C4-2B (cell line): ENCODE results near the gene STH.

ENCODE experiments used
- H3K27ac ChIP-seq: fragments of 450-650 bp; 2 replicates; pipeline ENCODE4 v1.5.1; 2017
- ZFX ChIP-seq: fragments of 450-650 bp; IDR thresholded peaks from 2 replicates; pipeline ENCODE4 v1.6.1; 2017
- TF ChIP-seq, protein P1 (sequence below): fragments of 450-650 bp; conservative IDR thresholded peaks from 2 replicates; pipeline ENCODE4 v1.5.1; 2017; ENCODE audit warnings: mild to moderate bottlenecking

Gene STH

GRCh38 chr17:46027048-46027975, 28.3 kb downstream of the STH start:
- no peak for TF ChIP-seq ZFX
- TF ChIP-seq, protein P1, sequence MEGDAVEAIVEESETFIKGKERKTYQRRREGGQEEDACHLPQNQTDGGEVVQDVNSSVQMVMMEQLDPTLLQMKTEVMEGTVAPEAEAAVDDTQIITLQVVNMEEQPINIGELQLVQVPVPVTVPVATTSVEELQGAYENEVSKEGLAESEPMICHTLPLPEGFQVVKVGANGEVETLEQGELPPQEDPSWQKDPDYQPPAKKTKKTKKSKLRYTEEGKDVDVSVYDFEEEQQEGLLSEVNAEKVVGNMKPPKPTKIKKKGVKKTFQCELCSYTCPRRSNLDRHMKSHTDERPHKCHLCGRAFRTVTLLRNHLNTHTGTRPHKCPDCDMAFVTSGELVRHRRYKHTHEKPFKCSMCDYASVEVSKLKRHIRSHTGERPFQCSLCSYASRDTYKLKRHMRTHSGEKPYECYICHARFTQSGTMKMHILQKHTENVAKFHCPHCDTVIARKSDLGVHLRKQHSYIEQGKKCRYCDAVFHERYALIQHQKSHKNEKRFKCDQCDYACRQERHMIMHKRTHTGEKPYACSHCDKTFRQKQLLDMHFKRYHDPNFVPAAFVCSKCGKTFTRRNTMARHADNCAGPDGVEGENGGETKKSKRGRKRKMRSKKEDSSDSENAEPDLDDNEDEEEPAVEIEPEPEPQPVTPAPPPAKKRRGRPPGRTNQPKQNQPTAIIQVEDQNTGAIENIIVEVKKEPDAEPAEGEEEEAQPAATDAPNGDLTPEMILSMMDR = no peak
- H3K27ac ChIP-seq = no peak overlapping the region

DNA sequence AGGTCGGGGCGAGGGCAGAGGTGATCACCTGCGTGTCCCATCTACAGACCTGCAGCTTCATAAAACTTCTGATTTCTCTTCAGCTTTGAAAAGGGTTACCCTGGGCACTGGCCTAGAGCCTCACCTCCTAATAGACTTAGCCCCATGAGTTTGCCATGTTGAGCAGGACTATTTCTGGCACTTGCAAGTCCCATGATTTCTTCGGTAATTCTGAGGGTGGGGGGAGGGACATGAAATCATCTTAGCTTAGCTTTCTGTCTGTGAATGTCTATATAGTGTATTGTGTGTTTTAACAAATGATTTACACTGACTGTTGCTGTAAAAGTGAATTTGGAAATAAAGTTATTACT, 28.9 kb downstream of the STH start:
- no peak for TF ChIP-seq ZFX
- TF ChIP-seq, protein P1 = no peak
- H3K27ac ChIP-seq = no peak overlapping the region

- TF ChIP-seq, protein P1 = no peak
- TF ChIP-seq ZFX = no peak
- H3K27ac ChIP-seq = no peak overlapping the region
Observed at GRCh38 chr17:46028374-46028773, 29.3 kb downstream of the STH start.

- TF ChIP-seq ZFX = no peak
- TF ChIP-seq, protein P1 = no peak
- H3K27ac ChIP-seq = no peak overlapping the region
Observed at GRCh38 chr17:46028981-46029565, 30.0 kb downstream of the STH start.

DNA sequence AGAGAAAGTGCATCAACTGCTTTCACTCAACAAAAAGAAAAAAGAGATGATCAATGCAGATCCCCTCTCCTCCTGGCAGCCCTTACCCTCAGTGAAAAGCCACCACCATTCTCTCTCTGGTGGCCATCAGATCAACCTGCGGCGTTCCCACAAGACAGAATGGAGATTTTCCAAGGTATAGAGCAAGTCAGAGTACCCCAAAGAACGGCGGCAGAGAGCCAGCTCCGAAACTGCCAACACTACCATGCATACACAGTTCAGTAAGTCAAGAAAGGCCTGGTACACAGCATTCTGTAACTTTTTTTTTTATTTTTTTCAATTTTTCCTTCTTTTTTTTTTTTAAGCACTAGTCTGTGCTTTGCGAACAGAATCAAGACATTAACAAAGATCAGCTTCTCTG, 30.6 kb downstream of the STH start:
- TF ChIP-seq, protein P1 = no peak
- no peak for TF ChIP-seq ZFX

GRCh38 chr17:46030752-46031151, 31.7 kb downstream of the STH start:
- no peak overlapping the region for H3K27ac ChIP-seq
- TF ChIP-seq ZFX = no peak
- TF ChIP-seq, protein P1 = no peak

More for the DNA sequence above, 30.6 kb downstream of the STH start:
- H3K27ac ChIP-seq = no peak overlapping the region

DNA sequence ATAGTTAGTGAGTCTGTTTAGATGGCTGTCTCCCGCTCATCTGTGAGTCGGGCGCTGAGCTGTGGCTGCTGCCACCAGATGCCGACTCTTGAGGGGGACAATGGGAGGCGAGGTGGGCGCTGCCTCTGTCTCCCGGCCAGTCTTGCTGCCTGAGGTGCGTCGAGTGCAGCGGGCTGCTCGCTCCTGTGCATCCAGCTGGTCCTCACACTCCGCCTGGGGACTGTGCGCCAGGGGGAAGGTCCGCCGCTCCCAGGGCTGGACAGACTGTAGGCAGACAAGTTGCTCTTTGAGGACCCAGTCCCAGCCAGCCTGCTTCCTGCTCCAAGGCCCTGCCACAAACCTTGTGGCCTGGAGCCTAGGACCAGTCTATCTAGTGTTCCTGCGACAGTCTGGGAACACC, 32.4 kb downstream of the STH start:
- no peak overlapping the region for H3K27ac ChIP-seq
- no peak for TF ChIP-seq ZFX
- TF ChIP-seq, protein P1 = no peak
